GM23338 (cell line): ENCODE results near the gene EIF3B. TPM values are rescaled to one million over a fixed set of nuclear protein-coding genes. Genes with fewer than 3 reads are reported as not detected.

ENCODE experiments used
- ATAC-seq: fragments of 200-7000 bp; cut with Tn5 transposase; 3 replicates; pipeline ENCODE4 v1.9.1; 2020
- DNase-seq: peaks from one replicate; pipeline ENCODE4 v3.0.0-alpha.2; 2015; ENCODE audit warnings: low spot score
- H2AFZ ChIP-seq: fragments of 200-600 bp; sonication (generic); 2 replicates; pipeline ENCODE4 v1.8.0; 2016; ENCODE audit warnings: antibody characterized with exemption, mild to moderate bottlenecking, moderate library complexity
- H3F3A ChIP-seq: fragments of 200-600 bp; sonication (generic); replicated peaks from 2 replicates; pipeline ENCODE4 v1.8.0; 2017; ENCODE audit warnings: antibody characterized with exemption, mixed run types, low read depth
- H3K27ac ChIP-seq: fragments of 200-600 bp; sonication (generic); 2 replicates; pipeline ENCODE4 v1.6.1; 2016; ENCODE audit warnings: low read depth
- H3K27me3 ChIP-seq: fragments of 200-600 bp; sonication (generic); 2 replicates; pipeline ENCODE4 v1.8.0; 2016; ENCODE audit warnings: mild to moderate bottlenecking, mixed run types, moderate library complexity; ENCODE audit not compliant: insufficient read depth
- H3K36me3 ChIP-seq: fragments of 200-600 bp; sonication (generic); 2 replicates; pipeline ENCODE4 v1.8.0; 2016; ENCODE audit warnings: mild to moderate bottlenecking; ENCODE audit not compliant: insufficient read depth
- H3K4me1 ChIP-seq: fragments of 200-600 bp; sonication (generic); 2 replicates; pipeline ENCODE4 v1.8.0; 2016; ENCODE audit warnings: mild to moderate bottlenecking, moderate library complexity; ENCODE audit not compliant: insufficient read depth
- H3K4me2 ChIP-seq: fragments of 200-600 bp; sonication (generic); 2 replicates; pipeline ENCODE4 v1.7.1; 2017; ENCODE audit warnings: mixed run types
- H3K4me3 ChIP-seq: fragments of 200-600 bp; sonication (generic); 2 replicates; pipeline ENCODE4 v1.6.1; 2016; ENCODE audit warnings: mixed run types
- H3K79me2 ChIP-seq: fragments of 200-600 bp; sonication (generic); replicated peaks from 2 replicates; pipeline ENCODE4 v1.8.0; 2017; ENCODE audit warnings: mild to moderate bottlenecking; ENCODE audit not compliant: insufficient read depth
- H3K9me2 ChIP-seq: fragments of 200-600 bp; sonication (generic); 2 replicates; pipeline ENCODE4 v1.8.0; 2017; ENCODE audit not compliant: insufficient read depth
- H4K20me1 ChIP-seq: fragments of 200-600 bp; sonication (generic); replicated peaks from 2 replicates; pipeline ENCODE4 v1.8.0; 2017; ENCODE audit warnings: mild to moderate bottlenecking; ENCODE audit not compliant: insufficient read depth
- H3K27ac Mint-ChIP-seq: 2 replicates; pipeline ENCODE4 v1.8.0; 2020; ENCODE audit warnings: inconsistent platforms, mild to moderate bottlenecking, moderate library complexity, mixed read lengths
- H3K27me3 Mint-ChIP-seq: 3 replicates; pipeline ENCODE4 v1.8.0; 2022; ENCODE audit warnings: low read depth, mild to moderate bottlenecking, moderate library complexity, mixed read lengths, inconsistent platforms; ENCODE audit not compliant: insufficient read depth, poor library complexity
- H3K36me3 Mint-ChIP-seq: 3 replicates; pipeline ENCODE4 v1.8.0; 2021; ENCODE audit warnings: low read depth, mild to moderate bottlenecking, inconsistent platforms, moderate library complexity, mixed read lengths
- H3K4me1 Mint-ChIP-seq: 3 replicates; pipeline ENCODE4 v1.8.0; 2020; ENCODE audit warnings: mild to moderate bottlenecking, inconsistent platforms, mixed read lengths
- H3K4me3 Mint-ChIP-seq: 3 replicates; pipeline ENCODE4 v1.8.0; 2021; ENCODE audit warnings: moderate library complexity, mild to moderate bottlenecking, inconsistent platforms, mixed read lengths
- H3K9me3 Mint-ChIP-seq: 3 replicates; pipeline ENCODE4 v1.8.0; 2020; ENCODE audit warnings: moderate library complexity, mild to moderate bottlenecking, inconsistent platforms, mixed read lengths
- CREB1 ChIP-seq: fragments of 250-450 bp; sonication (Bioruptor Pico); IDR thresholded peaks from 2 replicates; pipeline ENCODE4 v1.5.0; 2020; ENCODE audit warnings: low read depth, mild to moderate bottlenecking, moderate library complexity
- CTCF ChIP-seq, 2 experiments: fragments of 200-600 bp in 1 of 2; sonication (generic) in 1 of 2; conservative IDR thresholded peaks; 2 replicates each; pipeline versions ENCODE4 v1.5.1 to v1.6.1; 2016 to 2017; ENCODE audit warnings: antibody characterized with exemption in 2 of 2, low read depth in 2 of 2, mild to moderate bottlenecking in 2 of 2, moderate library complexity in 1 of 2
- ETS1 ChIP-seq: IDR thresholded peaks from 2 replicates; pipeline ENCODE4 v1.6.1; 2016; ENCODE audit warnings: antibody characterized with exemption
- EZH2 ChIP-seq: fragments of 200-600 bp; sonication (generic); IDR thresholded peaks from one replicate; pipeline ENCODE4 v1.8.0; 2017; ENCODE audit warnings: antibody characterized with exemption, mild to moderate bottlenecking, low read depth; ENCODE audit not compliant: unreplicated experiment
- EZH2phosphoT487 ChIP-seq: fragments of 200-600 bp; sonication (generic); IDR thresholded peaks from one replicate; pipeline ENCODE4 v1.8.1; 2018; ENCODE audit warnings: antibody characterized with exemption; ENCODE audit not compliant: unreplicated experiment
- JUNB ChIP-seq: IDR thresholded peaks from one replicate; pipeline ENCODE4 v1.6.1; 2016; ENCODE audit warnings: antibody characterized with exemption; ENCODE audit not compliant: unreplicated experiment
- NANOG ChIP-seq: IDR thresholded peaks from 2 replicates; pipeline ENCODE4 v1.6.1; 2016; ENCODE audit warnings: antibody characterized with exemption, borderline replicate concordance
- POLR2AphosphoS5 ChIP-seq: IDR thresholded peaks from 2 replicates; pipeline ENCODE4 v1.6.1; 2016; ENCODE audit warnings: antibody characterized with exemption, low read depth
- STAT1 ChIP-seq: IDR thresholded peaks from one replicate; pipeline ENCODE4 v1.6.1; 2016; ENCODE audit warnings: antibody characterized with exemption; ENCODE audit not compliant: unreplicated experiment
- ZNF114 ChIP-seq: fragments of 250-450 bp; sonication (Bioruptor Pico); IDR thresholded peaks from 2 replicates; pipeline ENCODE4 v1.5.0; 2020; ENCODE audit warnings: mild to moderate bottlenecking, moderate library complexity
- ZNF331 ChIP-seq: fragments of 250-450 bp; sonication (Bioruptor Pico); IDR thresholded peaks from 2 replicates; pipeline ENCODE4 v1.5.0; 2020; ENCODE audit warnings: low read depth, mild to moderate bottlenecking, moderate library complexity
- ZNF462 ChIP-seq: fragments of 250-450 bp; sonication (Bioruptor Pico); IDR thresholded peaks from 2 replicates; pipeline ENCODE4 v1.5.0; 2020; ENCODE audit warnings: mild to moderate bottlenecking, moderate library complexity
- polyA plus RNA-seq: library from polyadenylated mRNA; unstranded; fragments of >200 nt; fragmentation: Nextera tagmentation; extraction: Ambion mirVana; gene quantifications from 2 replicates; pipeline ENCODE4 v1.2.1, GENCODE V29; 2016
- total RNA-seq: library from RNA; depleted of rRNA; stranded (reverse); fragments of >200 nt; shearing (Covaris generic); gene quantifications from 2 replicates; pipeline ENCODE4 v1.2.3, GENCODE V29; 2014
- TF ChIP-seq, protein P1 (sequence below): IDR thresholded peaks from one replicate; pipeline ENCODE4 v1.6.1; 2018; ENCODE audit warnings: antibody characterized with exemption; ENCODE audit not compliant: unreplicated experiment

EIF3B gene
- total and polyA plus RNA-seq, 2 experiments from 2014 or later, result 106 to 355 TPM

GRCh38 chr7:2409745-2410414 is 55.3 kb downstream of the EIF3B start:
- Histone ChIP-seq H3K4me3 (no peak overlapping the region), H3K36me3 (no peaks in the 10 kb centered on the region), H4K20me1 (peaks cover 6% of the 10 kb centered on the region), H3F3A (peaks cover 8% of the 10 kb centered on the region; the same call in 1 of the 2 replicates), H2AFZ (no peak overlapping the region), H3K9me2 (no peaks in the 10 kb centered on the region), H3K79me2 (peaks cover 83% of the 10 kb centered on the region), H3K27me3 (no peaks in the 10 kb centered on the region), H3K4me1 (peaks cover 9% of the 10 kb centered on the region), H3K27ac (no peak overlapping the region), H3K4me2 (no peak overlapping the region)
- no peaks in the 10 kb centered on the region for H3K9me3 Mint-ChIP-seq
- H3K27ac Mint-ChIP-seq, result no peak overlapping the region
- no peak for TF ChIP-seq CTCF (conservative IDR thresholded peaks at IDR 0.05; ENCODE audit: low read depth in 2 of 2)
- TF ChIP-seq EZH2, result no peak
- no peak for TF ChIP-seq ZNF331 (CRISPR knock-in tag)
- no peak for TF ChIP-seq CREB1
- TF ChIP-seq JUNB, result no peak
- TF ChIP-seq ETS1, result no peak
- TF ChIP-seq, protein P1, sequence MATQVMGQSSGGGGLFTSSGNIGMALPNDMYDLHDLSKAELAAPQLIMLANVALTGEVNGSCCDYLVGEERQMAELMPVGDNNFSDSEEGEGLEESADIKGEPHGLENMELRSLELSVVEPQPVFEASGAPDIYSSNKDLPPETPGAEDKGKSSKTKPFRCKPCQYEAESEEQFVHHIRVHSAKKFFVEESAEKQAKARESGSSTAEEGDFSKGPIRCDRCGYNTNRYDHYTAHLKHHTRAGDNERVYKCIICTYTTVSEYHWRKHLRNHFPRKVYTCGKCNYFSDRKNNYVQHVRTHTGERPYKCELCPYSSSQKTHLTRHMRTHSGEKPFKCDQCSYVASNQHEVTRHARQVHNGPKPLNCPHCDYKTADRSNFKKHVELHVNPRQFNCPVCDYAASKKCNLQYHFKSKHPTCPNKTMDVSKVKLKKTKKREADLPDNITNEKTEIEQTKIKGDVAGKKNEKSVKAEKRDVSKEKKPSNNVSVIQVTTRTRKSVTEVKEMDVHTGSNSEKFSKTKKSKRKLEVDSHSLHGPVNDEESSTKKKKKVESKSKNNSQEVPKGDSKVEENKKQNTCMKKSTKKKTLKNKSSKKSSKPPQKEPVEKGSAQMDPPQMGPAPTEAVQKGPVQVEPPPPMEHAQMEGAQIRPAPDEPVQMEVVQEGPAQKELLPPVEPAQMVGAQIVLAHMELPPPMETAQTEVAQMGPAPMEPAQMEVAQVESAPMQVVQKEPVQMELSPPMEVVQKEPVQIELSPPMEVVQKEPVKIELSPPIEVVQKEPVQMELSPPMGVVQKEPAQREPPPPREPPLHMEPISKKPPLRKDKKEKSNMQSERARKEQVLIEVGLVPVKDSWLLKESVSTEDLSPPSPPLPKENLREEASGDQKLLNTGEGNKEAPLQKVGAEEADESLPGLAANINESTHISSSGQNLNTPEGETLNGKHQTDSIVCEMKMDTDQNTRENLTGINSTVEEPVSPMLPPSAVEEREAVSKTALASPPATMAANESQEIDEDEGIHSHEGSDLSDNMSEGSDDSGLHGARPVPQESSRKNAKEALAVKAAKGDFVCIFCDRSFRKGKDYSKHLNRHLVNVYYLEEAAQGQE, result no peak
- no peak for TF ChIP-seq NANOG
- TF ChIP-seq ZNF114, result no peak
- no peak for TF ChIP-seq POLR2AphosphoS5
- TF ChIP-seq STAT1, result no peak
- no peak for TF ChIP-seq ZNF462 (CRISPR knock-in tag)
- no peak for TF ChIP-seq EZH2phosphoT487
- ATAC-seq, result peak; percentile 26; the same call in 2 of the 3 replicates
- peaks cover 9% of the 10 kb centered on the region for H3K27me3 Mint-ChIP-seq
- no peak overlapping the region for H3K4me3 Mint-ChIP-seq
- no peak for DNase-seq
- H3K4me1 Mint-ChIP-seq, result peaks cover 31% of the 10 kb centered on the region
- H3K36me3 Mint-ChIP-seq, result no peaks in the 10 kb centered on the region; the same call in 2 of the 3 replicates
